ENCODE measurements around the gene PLCH2.

Gene PLCH2

DNA sequence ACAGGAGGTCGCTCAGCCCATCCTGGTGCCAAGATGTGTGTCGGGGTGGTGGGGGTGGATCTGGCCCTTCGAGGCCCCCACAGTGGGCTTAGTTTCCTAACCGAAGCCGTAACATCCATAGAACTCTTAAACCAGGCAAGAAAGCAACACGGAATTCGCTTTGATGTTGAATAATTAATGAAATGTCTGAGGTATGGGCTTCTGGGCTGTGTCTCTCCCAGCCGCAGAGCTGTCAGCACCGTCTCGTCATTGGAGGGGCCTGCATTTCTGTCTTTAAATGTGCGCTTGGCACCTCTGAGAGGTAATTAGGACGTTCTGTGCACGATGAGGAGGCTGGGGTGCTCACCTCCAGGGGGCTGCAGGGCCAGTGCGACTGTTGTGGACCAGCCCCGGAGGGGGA, 13.3 kb upstream of the PLCH2 start:
- DNase-seq (ENCODE audit: low spot score), result no peak

DNA sequence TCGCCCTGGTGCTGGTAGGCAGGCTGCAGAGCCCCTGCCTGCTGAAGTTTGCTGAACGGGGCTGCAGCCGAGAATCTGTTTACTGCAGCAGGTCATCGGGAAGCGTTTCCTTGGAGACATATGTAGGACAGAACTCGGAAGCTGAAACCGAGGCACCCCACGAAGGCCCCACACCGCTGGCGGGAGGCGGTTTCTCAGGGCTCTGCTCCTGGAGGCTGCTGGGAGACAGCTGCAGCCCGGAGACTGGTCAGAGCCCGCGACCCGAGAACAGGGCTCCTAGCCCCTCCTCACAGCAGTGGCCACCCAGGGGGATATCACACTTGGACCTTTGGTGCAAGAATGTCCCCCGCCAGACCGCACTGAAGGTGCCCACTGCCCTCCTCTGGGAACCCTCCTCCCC, 12.7 kb upstream of the PLCH2 start:
- no peak for DNase-seq (ENCODE audit: low spot score)

DNA sequence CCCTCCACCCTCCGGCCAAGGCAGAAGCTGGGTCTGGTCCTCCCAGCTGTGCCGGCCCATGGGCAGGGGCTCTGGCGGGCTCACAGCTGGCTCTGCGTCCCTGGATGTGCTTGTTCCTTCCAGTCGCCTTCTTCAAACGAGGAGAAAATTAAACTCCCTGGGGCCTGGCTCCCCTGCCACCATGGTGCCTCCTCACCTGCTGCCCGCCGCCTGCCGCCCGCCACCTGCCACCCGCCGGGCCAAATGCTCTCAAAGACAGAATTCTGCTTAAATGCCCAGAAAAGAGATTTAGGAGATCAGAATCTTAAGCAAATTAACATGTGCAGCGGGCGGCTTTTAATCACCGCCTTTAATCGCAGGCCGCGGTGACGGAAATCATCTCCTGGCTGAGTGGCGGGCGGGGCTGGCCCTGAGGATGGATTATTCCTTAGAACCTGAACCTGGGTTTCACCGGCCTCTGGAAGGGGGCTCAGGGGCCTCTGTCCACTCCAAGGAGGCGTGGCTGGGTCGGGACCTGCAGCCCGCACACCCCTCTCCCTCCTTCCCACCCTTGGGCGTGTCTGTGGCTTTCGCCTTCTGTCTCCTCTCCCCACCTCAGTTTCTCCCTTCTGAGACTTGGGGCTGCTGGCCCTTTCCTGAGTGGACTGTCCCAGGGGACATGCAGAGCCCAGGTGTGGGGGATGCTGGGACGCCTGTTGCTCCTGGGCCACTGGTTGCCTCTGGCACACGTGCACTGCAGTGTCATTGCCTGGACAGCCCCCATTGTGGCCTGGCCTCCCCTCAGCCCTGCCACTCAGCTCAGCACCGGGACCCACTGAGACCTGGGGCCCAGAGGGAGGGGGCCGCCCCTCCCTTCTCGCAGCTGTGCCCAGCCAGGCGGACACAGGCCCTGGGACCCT, 10.5 kb upstream of the PLCH2 start:
- no peak for DNase-seq (ENCODE audit: low spot score)

DNA sequence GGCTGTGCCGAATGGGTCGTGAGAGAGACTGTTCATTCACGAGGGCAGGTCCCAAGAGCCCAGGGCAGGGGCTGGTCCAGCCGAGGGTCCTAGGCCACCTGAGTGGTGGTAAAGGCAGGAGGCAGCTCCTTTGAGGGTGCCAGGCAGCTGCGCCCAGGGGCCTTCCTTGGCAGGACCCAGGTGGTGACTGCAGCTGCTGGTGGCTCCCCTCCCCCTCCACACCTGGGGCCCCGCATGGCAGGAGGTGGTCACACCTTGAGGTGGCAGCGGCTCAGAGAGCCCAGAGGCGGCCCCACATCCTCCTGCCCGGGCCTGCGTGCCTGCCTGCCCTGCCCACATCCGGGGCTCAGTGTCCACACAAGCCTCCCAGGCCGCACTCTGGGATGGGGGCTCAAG, 9.8 kb upstream of the PLCH2 start:
- no peak for DNase-seq (ENCODE audit: low spot score)

DNA sequence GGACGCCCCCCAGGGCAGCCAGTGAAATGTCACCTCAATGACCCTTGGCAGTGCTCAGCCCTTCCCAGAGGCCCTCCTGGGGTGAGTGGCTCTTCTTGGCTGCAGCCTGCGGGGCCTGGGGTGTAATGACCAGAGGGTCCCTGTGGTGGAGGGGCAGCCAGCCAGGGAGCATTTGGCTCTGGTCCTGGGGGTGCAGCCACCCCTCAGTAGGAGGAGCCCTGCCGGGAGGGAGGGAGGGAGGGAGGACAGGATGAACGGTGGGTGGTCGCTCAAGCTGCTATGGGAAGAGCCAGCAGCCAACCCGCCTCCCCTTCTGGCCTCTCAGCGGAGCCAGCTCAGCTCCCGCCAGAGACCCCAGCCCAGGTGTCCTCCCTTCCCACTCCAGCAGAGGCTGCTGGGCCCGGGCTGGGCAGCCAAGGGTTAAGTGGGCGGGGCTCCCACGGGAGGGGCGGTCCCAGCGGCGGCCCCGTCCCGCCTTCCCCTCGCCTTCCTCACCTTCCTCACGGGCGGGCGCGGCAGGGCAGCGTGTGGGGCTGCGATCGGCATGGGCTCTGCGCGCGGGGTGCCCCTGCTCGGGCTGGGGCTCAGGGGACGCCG, 9.0 kb upstream of the PLCH2 start:
- no peak for DNase-seq (ENCODE audit: low spot score)

DNA sequence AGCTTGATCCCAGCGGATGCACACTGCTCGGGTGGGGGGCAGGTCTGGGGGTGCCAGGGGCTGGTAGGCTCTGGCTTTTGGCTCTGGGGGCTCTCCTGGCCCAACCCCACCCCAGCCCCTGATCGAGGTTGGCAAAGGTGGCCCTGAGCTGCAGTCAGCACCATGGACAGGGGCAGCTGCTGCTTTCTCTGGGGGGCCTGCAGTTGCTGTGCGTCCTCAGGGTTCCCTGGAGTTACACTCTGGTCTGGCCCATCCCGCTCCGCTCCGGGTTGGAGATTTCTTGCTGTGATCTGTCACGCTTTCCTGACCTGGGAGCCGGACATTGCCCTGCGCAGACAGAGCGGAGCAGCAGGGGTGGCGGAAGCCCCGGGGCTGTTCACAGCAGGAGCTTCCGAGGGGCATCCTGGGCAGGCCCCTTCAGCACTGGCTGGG, 8.0 kb upstream of the PLCH2 start:
- DNase-seq (ENCODE audit: low spot score), result peak; percentile 32

DNA sequence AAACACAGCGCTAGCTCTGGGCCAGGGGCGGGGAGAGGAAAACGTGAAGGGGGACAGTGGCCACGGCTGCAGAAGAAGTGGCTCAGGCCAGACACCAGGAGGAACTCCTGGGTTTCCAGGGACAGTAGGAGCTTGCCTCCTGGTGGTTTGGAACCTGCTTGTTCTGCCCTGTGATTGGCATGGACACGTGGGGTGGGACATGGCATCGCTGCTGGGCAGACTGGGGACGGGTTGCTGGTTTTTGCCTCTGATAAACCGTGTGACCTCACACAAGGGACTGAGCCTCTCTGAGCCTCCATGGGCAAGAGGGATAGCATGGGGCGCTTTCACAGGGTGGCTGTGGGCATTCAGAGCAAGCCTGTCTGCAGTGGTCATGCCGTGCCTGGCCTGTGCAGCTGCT, 7.5 kb upstream of the PLCH2 start:
- no peak for DNase-seq (ENCODE audit: low spot score)

DNA sequence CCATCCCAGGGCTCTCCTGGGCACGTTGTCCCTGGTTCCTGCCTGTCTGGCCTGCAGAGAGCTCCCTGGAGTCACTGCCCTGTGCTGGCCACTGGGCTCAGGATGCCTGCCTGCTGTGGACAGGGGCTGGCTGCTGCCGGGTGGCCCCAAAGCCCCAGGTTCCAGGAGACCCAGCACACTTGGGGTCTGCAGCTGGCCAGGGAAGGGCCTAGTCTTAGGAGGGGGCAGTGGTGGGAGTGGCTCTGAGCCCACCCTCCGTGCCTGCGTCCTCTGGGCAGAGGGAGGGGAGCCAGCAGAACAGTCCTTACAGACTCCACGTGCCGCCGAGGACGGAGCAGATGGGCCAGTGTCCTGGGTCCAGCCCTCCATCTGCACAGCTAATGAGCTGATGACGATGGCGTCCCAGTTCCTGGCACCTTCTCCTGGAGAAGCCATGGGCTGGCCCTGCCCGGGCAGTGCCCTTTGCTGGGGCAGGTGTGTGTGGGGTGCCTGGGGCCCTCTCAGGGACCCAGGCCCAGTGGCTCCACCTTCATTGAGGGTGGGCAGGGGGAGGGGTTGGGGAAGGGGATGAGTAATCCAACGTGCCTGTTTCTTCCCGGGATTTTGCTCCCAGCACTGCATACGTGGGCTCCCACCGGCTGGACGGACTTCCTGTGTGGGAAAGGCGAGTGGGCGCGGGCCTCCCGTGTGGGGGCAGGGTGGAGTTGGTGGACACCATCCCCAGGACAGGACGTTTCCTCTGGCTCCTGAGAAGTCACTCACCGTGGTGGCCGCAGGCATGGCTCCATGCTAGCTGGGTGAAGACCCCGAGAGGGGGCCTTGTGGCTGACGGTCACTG, 6.8 kb upstream of the PLCH2 start:
- DNase-seq (ENCODE audit: low spot score), result no peak

DNA sequence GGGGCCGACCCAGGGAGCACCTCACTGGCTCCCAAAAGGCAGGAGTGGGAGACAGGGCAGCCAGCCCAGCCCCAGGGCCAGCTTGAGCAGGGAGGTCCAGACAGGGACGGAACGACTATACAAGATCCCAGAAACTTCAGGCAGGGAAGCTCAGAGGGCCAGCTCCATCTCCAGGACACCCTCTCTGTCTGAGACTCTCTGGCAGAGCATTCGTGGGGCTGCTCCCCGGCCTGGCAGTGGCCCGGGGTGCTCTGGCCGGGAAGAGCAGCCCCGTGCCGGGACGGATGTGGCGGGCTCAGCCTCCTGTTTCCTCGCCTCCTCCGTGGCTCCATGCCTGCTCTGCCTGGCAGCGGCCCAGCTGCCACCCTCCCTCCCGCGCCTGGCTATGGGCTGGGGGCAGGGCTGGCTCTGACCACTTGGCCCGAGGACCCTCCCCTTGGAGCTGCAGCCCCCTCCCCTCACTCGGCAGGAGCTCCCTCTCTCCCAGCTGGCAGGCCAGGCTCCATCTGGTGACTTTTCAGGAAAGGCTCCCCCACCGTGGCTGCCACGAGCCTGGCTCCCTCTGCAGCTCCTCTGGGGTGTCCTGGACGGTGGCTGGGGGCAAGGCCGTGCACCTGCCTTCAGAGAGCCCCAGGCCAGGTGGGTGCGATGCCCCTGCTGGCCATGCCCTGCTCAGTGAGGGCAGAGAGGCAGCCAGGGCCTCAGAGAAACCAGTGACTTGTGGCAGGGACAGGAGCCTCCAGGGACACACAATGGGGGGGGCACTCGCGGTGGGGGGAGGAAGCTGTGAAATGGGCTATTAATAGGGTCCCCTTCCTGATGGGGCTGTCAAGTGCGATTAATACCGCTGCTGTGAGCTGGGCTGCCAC, 5.6 kb upstream of the PLCH2 start:
- DNase-seq (ENCODE audit: low spot score), result no peak

DNA sequence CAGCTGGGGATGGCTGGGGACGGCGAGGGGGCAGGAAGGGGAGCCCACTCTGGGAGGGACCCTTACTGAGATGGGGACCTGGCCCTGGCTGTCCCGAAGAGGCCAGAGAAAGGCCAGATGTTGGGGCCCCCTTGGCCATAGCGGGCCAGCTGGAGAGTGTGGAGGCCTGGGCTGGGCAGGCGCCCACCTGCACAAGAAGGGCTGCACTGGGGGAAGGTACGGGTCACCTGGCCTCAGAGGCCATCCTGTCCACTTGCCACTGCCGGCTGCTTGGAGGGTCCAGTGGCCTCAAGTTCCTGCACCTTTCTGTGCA, 5.0 kb upstream of the PLCH2 start:
- no peak for DNase-seq (ENCODE audit: low spot score)

DNA sequence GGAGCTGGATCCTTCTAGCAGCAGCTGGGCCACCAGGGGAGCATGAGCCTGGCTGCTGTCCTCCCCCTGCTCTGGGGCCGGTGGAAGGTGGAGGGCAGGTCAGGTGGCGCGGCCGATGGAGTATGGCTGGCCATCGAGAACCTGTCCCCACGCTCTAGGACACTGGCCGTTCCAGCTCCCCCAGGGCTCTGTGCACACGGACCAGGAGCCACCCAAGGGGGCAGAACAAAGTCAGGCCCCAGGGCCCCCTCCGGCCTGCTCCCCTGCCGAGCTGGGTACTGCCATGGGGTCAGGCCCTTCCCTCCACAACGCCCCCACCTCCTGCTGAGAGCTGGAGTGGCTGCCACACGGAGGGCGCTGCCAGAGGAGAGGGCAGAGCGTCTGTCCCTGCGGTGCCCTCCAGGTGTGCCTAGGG, 4.5 kb upstream of the PLCH2 start:
- DNase-seq (ENCODE audit: low spot score), result no peak

DNA sequence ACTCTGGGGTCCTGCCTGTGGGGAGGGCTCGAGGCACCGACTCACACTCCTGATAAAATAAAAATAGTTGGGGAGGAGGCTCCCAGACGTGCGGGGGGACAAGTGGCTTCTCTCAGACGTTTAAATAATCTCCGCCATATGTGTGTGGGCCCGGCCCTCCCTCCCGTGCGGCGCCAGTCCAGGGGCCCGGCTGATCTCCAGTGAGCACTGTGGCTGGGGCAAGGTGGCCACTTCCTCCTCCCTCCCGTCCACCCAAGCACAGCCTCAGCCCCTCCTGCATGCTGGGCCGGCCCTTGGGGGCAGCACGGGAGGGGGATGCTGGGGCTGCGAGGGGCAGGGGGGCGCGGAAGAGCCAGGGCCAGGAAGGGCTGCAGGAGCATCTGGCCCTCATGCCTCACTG, 4.0 kb upstream of the PLCH2 start:
- no peak for DNase-seq (ENCODE audit: low spot score)

DNA sequence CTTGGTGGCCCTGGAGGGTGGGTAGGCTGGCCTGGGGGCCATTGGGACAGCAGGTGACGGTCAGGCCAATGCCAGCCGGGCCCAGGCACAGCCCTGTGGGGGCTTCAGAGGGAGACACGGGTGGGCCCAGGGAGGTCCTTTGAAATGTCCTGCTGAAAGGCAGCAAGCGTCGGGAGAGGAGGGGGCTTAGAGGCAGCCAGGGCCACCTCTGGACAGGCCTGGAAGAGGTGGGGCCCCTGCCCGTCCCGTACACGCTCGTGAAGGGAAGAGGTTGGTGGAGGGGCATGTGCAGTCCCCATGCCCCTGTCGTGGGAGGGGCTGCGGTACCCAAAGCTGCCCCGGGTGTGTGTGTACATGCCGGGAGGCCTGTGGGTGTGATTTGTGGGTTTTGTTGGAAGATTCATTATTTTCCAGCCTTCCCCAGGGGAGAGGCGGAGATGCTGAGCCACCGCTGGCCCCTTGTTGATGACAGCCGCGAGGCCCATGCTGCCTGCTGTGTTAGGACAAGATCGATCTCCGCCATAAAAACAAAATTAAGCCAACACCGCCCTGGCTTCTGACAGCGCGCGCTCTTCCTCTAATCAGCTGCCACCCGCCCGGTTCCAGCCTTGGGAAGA, 3.4 kb upstream of the PLCH2 start:
- DNase-seq (ENCODE audit: low spot score), result no peak

DNA sequence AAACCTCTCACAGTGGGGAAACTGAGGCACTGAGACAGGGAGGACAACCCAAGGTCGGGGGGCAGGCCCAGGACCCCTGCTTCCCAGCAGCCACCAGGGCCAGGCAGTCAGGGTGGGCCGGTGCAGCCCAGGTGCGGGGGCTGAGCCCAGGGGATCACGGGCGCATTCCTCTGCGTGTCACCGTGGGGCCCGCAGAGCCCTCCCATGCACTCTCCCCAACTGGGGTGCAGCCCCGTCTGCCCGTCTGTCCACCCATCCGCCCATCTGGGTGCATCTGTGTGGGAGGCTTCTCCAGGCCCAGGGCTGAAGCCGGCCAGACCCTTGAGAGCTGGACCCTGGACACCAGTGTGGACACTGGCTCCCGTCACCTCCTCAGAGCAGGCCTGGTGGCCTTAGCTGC, 2.9 kb upstream of the PLCH2 start:
- no peak for DNase-seq (ENCODE audit: low spot score)

DNA sequence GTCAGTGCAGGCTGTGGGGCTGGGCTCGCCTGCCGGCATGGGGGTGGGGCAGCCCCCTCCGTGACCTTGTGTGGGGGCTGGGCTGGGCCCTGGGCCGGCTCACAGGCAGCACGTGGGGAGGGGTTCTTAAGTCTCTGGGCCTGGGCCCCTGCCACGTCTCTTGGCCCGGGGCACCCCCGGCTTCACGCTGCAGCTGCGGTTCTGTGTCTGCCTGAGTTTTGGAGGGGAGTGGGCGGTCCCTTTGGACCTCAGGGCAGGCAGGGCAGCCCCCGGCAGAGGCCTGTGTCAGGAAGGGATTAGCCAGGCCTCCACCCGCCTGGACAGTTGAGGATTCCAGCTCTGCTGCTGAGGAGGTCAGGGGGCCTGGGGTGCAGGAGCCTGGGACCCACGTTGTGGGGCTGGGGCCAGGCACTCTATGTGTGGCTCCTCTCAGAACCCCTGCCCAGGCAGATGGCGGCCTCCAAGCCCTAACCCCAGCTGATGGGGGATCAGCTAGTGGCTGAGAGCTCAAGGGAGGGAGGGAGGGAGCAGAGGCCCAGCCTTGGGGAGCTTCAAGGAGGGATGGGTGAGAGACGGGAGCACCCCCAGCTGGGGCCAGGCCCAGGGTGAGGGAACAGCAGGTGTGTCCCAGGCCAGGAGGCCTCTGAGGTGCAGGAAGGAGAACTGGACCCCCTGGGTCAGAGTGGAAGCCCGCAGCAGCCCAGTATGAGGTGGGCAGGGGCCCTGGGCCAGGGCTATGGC, 1.8 kb upstream of the PLCH2 start:
- DNase-seq (ENCODE audit: low spot score), result no peak

DNA sequence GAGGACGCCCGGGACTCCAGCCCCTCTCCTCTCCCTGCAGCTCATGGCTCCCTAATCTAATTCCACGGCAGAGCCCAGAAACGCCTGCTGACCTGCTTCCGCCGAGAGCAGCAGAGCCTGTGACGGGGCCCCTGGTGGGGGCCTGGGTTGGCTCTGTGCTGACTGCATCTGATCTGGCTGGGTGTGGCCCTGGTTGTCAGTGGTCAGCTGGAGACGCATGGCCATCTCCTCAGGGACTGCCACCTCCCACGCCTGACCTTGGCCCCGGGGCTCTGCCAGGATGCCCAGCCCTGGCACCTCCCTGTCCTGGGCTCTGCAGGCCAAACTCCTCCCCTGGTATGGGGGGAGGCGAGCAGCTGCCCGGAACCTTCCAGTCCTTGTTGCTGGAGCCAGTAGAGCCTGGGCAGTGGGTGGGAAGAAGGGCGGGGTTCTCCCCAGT, 1.1 kb upstream of the PLCH2 start:
- DNase-seq (ENCODE audit: low spot score), result no peak

DNA sequence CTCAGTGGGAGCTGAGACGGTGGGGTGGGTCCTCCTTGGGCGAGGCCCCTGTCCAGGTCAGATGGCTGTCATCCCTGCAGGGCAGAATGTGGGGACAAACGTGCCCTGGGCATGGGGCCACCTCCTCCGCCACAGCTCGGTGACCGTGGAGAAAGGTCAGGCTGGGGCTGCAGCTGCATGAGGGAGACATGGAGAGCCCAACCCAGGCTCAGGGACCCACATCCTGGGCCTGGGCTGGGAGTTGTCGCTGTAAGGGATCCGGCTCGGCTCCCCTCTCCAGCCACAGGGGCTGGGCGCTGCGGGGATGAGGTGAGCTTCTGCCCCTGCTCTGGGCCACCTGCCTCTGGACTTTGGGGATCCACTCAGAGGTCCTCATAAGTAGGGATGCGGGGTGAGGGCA, 518 bp upstream of the PLCH2 start:
- DNase-seq (ENCODE audit: low spot score), result no peak

DNA sequence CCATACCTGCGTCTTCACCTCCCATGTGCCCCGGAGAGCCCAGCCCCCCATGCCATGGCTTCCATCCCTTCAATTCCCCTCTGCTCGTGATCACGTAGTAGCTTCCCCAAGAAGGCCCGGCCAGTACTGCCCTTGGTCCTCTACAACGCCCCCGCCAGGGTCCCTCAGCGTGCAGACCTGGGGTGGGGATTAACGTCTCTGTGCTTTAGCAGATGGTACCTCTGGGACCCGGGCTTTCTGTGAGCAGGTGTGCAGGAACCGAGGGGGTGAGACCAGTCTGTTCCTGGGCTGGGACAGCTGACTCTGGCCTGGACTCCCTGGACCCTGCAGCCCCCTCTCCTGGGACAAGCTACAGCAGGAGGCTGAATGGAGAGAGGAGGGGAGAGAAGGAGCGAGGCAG, 1.2 kb downstream of the PLCH2 start:
- no peak for DNase-seq (ENCODE audit: low spot score)

DNA sequence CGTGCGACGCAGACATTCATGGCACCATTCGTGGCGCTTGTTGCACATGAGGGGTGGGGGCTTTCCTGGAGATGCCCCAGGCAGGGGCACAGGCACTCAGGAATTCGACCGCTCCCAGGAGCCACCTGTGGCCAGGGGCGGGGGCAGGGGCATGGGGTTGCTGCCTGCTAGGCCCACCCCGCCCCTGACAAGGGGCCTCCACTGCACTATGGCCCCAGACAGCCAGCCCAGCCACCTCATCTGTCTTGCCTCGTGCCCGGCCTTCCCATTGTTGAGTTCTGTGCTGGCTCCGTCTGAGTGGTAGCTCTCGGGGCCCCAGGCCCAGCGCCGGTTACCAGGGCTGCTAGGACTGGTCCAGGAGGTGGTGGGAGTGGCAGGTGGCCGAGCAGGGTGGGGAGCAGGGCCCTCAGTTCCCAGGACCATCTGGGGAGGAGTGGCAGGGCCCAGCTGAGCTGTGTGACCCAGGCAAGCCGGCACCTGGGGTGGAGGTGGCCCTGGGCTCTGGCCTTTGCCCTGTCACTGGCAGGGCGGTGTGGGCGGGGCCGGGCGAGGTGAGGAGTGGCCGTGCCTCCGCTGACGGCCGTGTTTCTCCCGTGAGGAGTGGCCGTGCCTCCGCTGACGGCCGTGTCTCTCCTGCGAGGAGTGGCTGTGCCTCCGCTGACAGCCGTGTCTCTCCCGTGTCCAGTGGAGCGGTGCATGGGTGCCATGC, 1.9 kb downstream of the PLCH2 start:
- no peak for DNase-seq (ENCODE audit: low spot score)

DNA sequence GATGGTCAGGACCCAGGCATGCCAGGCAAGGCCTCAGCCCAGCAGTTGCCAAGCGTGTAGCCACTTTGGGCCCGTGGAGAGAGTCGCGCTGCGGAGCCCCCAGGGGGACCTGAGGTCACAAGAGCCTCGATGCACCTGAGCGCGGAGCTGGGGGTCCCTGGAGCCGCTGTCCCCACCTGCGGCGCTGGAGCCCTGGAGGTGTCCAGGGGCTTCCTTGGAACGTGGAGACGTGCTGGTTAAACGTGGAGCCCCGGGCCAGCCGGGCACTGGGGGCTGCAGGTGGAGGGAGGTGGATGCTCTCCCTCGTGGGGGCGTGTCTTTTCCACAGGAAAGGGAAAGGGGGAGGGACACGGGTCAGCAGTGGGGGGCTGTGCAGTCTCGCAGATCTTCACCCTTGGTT, 3.1 kb downstream of the PLCH2 start:
- DNase-seq (ENCODE audit: low spot score), result no peak

Measured in RKO (cell line).